GOT3 (cell line): Measurements from ENCODE around the gene AQP9.
"Not testable (repeated sequence)": the region's sequence is repeated elsewhere in the genome, so short reads cannot be mapped to it uniquely, and the experiment has no call there.

Source experiments
- DNase-seq: peaks from one replicate; lab custom pipeline; 2025; ENCODE audit warnings: mixed read lengths; lab: John Stamatoyannopoulos, UW

Gene AQP9

GRCh38 chr15:58179741-58180381, 41.7 kb downstream of the AQP9 start:
- no peak for DNase-seq

DNA sequence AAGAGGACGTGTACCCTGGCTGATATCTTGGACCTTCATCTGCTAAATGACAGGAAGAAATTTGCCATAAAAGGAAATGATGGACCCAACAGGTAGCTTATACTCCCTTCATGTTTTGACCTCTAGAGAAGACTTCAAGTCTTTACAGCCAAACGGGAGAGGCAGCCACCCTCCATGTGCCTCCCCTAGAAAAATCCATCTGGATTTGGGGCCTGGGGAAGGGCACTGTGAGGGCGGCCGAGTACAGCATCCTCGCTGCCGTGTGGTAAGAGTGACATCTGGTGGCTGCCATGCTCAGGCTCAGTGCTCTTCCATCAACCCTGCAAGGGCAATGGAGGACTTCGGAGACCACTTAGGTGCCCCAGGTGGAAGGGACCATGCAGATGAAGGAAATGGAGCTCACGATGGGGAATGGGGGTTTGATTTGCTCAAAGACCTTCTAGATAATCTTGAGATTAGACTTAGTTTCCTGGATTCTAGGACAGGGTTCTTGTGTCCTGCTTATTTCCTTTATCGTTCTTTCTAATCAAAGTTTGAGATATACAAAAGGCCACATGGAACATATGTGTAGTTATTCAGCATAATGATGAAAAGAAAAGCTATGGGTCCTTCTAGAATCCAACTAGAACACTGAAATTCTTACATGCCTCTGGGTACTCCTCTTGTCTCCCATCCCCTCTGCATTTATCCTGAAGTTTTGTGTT, 44.4 kb downstream of the AQP9 start:
- DNase-seq = no peak

- DNase-seq = no peak
Measured at GRCh38 chr15:58185439-58185838, 47.3 kb downstream of the AQP9 start.

DNA sequence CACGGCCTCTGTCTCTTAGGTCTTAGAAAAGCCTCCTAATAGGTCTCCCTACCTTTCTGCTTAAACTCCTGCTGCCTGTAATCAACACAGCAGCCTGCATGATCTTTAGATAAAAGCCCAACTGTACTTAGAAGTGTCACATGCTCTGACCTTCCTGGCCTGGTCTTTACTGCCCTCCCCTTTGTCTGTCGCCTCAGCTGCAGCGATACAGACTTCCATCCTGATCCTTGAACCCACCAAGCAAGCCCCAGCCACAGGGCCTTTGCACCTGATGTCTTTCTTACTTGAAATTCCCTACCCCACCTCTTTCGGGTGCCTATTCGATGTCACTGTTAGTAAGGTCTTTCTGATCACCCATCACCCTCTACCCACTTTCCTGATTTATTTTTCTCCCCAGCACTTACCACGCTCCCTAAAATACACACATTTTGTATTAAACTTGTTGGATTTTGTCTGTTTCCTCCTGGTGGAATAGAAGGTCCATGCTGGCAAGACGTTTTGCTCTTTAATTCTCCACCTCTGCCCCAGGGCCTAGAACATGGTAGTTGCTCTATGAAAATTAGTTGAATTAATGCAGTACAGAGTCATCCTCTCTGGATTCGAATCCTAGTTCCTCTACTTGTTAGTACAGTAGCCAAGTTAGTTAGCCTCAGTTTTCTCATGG, 51.1 kb downstream of the AQP9 start:
- DNase-seq = no peak

DNA sequence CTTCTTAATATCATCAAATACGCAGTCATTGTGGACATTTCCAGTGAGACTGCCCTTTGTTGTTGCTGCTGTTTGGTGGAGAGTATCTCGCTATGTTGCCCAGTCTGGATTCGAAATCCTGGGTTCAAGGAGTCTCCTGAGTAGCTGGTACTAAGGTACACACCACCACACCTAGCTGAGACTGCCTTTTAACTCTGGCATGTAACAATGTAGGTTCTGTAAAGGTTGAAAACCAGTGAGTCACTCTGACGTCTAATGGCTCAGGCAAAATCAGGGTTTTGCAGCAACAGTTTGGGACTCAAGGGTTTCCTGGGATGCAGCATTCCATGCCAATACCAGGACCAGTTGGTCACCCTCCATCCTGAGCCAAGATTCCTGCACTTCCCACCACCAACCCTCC, 52.2 kb downstream of the AQP9 start:
- no peak for DNase-seq

DNA sequence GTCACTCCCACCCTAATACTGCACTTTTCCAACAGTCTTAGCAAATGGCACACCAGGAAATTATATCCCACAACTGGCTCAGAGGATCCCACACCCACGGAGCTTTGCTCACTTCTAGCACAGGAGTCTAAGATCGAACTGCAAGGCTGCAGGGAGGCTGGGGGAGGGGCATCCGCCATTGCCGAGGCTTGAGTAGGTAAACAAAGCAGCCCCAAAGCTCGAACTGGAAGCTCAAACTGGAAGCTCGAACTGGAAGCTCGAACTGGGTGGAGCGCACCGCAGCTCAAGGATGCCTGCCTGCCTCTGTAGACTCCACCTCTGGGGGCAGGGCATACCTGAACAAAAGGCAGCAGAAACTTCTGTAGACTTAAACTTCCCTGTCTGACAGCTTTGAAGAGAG, 55.5 kb downstream of the AQP9 start:
- not testable (repeated sequence) for DNase-seq

DNA sequence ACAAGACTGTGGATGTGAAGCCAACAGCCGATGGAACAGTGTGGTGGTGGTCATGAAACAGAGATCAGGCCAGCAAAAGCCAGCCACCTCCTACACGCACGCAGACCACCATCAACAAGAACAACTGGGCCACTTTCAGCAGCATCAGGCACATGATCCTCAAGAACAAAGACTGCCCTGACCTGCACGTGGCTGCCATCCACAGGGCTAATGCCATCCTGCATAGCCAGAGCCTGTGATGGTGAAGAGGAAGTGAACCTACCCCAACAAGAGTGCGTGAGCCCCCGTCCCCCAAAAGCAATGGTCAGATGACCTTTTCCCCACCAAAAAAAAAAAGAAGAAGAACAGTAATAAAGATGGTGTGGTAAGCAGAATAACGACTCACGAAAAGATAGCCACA, 62.6 kb downstream of the AQP9 start:
- DNase-seq = no peak

DNA sequence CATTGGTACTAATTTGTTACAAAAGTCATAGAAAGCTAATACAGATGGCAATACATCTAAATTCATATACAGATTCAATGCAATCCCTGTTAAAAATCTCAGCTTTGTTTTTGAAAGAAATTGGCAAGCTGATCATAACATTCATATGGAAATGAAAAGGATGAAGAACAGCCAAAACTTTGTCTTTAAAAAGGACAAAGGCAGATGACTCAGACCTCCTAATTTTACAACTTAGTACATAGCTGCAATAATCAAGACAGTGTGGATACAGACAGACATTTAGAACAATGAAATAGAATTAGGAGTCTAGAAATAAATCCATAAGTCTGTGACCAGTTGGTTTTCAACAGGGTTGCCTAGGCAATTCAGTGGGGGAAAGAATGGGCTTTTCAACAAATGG, 63.3 kb downstream of the AQP9 start:
- no peak for DNase-seq

- no peak for DNase-seq
Measured at GRCh38 chr15:58203537-58203936, 65.4 kb downstream of the AQP9 start.

- no peak for DNase-seq
Measured at GRCh38 chr15:58206151-58206550, 68.0 kb downstream of the AQP9 start.

DNA sequence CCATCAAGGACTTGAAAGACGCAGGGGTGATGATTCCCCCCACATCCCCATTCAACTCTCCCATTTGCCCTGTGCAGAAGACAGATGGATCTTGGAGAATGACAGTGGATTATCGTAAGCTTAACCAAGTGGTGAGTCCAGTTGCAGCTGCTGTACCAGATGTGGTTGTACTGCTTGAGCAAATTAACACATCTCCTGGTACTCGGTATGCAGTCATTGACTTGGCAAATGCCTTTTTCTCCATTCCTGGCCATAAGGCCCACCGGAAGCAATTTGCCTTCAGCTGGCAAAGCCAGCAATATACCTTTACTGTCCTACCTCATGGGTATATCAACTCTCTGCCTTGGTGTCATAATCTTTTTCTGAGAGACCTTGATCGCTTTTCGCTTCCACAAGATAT, 70.0 kb downstream of the AQP9 start:
- DNase-seq = not testable (repeated sequence)

DNA sequence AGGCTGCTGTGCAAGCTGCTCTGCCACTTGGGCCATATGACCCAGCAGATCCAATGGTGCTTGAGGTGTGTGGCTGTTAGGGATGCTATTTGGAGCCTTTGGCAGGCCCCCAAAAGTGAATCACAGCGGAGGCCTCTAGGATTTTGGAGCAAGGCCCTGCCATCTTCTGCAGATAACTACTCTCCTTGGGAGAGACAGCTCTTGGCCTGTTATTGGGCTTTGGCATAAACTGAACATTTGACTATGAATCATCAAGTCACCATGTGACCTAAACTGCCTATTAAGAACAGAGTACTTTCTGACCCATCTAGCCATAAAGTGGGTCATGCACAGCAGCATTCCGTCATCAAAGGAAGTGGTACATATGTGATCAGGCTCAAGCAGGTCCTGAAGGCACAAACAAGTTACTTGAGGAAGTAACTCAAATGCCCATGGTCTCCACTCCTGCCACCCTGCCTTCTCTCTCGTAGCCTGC, 70.9 kb downstream of the AQP9 start:
- DNase-seq = not testable (repeated sequence)

DNA sequence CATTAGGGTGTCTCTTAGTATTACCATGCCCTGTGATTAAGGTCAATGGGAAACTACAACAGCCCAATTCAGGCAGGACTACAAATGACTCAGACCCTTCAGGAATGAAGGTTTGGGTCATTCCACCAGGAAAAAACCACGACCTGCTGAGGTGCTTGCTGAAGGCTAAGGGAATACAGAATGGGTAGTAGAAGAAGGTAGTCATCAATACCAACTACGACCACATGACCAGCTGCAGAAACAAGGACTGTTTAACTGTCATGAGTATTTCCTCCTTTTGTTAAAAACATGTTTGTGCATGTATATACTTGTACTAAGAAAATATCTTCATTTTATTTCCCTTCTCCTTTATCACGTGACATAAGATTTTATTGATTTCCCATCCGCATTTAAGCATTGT, 71.8 kb downstream of the AQP9 start:
- not testable (repeated sequence) for DNase-seq

DNA sequence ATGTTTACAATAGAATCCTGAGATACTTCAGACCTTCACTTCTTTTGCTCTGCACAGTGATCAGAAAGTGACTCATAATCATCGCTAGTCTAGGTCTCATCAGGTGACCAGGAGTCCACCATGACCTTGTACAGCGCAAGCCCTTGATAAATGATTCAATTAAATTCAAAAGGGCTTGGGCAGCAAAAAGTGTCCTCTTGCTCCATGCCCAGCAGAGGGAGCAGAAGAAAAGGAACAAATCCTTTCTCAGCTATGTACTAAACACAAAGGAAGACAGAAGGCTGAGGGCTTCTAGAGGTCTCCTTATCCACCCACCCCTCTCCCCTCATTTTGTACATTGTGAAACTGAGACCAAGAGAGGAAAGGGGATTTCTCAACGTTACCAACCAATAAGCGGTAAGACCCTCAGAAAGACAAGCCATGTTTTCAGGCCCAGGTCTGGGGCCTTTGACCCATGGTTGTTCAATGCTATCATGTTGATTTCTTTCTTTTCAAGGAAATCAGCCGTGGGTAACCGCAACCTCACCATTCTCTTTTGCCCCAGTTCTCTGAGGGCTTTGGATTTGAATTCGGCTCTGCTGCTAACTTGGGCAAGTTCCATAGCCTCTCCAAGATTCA, 74.8 kb downstream of the AQP9 start:
- DNase-seq = no peak

DNA sequence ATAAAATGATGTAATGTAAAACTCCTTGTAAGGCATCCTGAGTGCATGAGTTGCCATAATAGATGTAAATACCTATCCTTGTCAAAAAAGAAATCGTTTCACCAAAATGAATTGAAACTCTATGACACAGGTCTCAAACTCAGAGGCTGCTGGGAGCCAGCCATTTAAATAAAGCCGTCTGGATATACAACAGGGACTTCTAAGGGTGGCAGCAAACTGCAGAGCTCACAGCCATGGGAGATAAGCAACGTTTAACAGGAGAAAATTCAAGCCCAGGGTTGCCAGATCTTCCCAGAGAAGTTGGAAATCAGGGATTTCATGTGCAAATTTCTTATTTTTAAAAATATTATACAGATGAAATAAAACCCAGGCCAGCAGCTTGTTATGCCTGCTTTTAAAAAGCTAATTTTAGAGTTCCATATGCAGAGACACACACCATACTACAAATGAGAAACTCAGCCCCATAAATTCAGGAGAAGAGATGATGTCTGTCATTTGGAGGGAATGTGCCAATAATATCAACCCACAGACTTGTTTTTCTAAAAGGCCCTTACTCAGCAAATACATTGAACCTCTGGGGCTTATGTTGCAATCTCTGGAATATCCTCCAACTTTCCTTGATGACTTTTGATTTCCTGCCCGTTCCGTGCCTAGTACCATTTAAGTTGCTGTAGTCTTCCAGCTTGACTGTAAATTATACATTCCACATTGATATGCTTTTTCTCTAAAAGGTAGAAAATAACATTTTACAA, 75.6 kb downstream of the AQP9 start:
- no peak for DNase-seq

DNA sequence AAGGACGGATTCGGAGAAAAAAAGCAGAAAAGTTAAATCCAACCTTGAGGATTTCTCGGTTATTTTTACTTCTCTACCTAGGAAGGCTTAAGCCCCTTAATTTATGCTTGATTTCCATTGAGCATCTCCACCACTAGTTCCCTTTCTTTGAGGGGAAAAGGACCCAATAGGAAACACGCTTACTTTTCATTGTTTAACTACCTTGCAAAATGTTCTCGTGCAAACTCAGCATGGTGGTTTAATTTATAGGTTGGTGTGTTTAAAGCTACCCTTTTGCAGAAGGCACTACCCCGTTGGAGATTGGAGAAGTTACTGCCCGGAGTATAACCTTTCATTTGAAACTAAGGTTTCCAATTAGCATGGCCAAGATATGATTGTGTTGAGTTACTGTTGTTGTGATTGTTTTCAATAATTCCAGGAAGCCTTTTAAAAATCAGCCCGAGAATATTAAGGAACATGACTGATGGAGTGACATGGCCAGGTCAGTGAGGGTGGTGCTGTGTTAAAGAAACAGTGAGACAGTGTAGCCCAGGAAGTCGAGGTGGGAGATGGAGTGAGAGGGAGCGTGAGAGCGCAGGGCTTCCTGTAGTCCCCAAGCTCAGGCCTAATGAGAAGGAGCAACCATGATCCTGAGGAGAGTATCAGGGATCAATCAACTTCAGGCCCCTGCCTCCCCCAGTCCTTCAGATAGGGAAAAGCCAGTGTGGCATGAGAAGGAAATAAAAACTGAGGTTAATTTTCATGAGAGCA, 76.6 kb downstream of the AQP9 start:
- DNase-seq = no peak

GRCh38 chr15:58217460-58217859, 79.3 kb downstream of the AQP9 start:
- DNase-seq = no peak

- no peak for DNase-seq
Measured at GRCh38 chr15:58221591-58222241, 83.5 kb downstream of the AQP9 start.

DNA sequence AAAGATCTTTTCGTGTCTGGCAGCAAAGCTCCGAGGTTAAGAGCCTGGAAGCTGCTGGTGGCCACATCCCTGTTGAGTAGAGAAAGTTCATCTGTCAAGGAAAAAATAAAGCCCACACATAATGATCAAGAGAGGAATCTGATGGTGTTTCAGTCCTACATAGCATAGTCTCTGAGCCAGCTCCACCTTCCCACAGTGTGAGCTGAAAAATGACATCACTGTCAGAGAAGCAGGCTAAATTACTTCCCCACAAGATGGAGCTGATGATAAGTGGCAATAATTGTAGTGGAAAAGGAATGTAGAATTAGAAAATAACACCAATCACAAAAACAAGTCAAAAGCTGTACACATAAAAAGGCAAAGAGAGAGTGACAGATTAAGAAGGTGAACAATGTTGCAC, 84.5 kb downstream of the AQP9 start:
- no peak for DNase-seq

DNA sequence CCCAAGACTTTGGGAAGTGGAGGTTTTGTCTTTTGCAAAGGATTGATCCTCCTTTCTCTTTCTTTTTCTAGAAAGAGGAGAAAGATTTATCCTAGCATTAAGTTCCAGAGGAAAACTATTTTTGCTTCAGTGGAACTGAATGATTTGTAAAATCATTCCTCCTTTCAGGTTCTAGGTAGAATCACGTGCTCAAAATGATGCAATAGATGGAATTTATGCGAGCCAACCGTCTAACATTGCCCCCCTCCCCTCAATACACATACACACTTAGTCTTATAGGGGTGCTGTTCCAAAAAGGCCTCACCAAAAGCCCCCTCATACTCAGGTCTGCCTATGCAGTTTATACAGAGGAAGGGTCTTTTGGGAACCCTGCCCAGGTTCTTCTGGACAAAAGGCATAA, 85.3 kb downstream of the AQP9 start:
- no peak for DNase-seq

- peak; percentile 21 for DNase-seq
Measured at GRCh38 chr15:58224068-58224467, 85.9 kb downstream of the AQP9 start.
